Activated CD8-positive, alpha-beta memory T cell treated with anti-CD3 and anti-CD28 coated beads for 1 hour (primary cell): ENCODE measurements around the gene SLC11A1.

Experiments used
- DNase-seq, 2 donors: peaks; one replicate each; pipeline ENCODE4 v3.0.0-alpha.2; 2020; ENCODE audit warnings: low read depth in 1 of 2; ENCODE audit errors: extremely low read depth in 1 of 2

Gene SLC11A1

GRCh38 chr2:218431878-218432277, 49.8 kb downstream of the SLC11A1 start:
- no peak for DNase-seq

- no peak for DNase-seq
Observed at GRCh38 chr2:218432676-218433365, 50.7 kb downstream of the SLC11A1 start.

GRCh38 chr2:218434456-218434855, 52.4 kb downstream of the SLC11A1 start:
- DNase-seq = no peak

- DNase-seq = no peak
Observed at GRCh38 chr2:218435003-218435982, 53.2 kb downstream of the SLC11A1 start.

- no peak for DNase-seq
Observed at GRCh38 chr2:218436992-218437391, 54.9 kb downstream of the SLC11A1 start.

GRCh38 chr2:218437969-218438368, 55.9 kb downstream of the SLC11A1 start:
- no peak for DNase-seq

- no peak for DNase-seq
Observed at GRCh38 chr2:218438596-218438995, 56.5 kb downstream of the SLC11A1 start.

GRCh38 chr2:218444692-218445357, 62.8 kb downstream of the SLC11A1 start:
- no peak for DNase-seq

GRCh38 chr2:218445602-218446001, 63.5 kb downstream of the SLC11A1 start:
- no peak for DNase-seq
